ENCODE data around the gene RERG. TPM values are rescaled to one million over a fixed set of nuclear protein-coding genes. Genes with fewer than 3 reads are reported as not detected.
A peak's percentile ranks its signal among the peaks of the same experiment; 100 is the strongest.
"Not testable (repeated sequence)": the region's sequence is repeated elsewhere in the genome, so short reads cannot be mapped to it uniquely, and the experiment has no call there.

Gene RERG
- polyA plus RNA-seq, 1 donor = 34.5 TPM

DNA sequence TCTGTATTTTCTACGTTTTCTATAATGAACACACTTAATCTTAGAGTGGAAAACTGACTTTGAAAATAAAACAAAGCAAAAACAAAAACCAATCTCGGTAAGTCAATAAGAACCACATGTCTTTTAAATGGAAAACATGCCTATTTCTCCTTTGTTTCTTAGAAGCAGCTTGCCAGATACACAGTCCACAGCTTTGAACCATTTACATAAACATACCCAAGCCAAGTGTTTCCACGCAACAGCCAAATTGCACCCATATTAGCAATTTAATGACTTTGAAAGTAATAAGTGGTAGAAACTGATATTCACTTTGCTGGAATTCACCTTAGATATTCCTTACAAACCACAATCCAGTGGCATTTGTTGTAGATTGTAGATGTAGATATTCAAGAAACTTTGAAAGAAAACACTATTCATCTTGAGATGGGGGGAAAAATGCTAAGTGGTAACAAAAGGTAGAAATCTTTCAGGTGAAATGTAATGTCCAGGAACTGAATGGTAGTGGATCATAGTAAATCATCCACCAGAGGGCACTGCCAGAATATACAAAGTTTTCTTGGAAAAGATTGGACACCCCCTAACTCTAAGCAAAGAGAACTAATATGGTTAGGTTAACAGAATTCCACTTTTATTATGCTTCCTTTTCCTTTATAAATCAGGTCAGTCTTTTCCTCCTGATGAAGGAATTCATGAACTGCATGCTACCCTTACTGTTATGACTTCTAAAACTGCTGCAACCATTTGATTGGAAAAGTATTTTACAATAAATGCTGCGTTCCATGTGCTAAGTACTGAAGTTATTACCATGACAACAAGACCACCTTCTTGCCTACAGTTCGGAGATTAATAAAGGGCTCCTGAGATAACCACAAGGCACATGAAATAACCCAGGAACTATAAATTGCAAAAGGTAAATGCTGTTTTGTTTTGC lies 69.8 kb downstream of the RERG start:
- peak; percentile 50 for DNase-seq

DNA sequence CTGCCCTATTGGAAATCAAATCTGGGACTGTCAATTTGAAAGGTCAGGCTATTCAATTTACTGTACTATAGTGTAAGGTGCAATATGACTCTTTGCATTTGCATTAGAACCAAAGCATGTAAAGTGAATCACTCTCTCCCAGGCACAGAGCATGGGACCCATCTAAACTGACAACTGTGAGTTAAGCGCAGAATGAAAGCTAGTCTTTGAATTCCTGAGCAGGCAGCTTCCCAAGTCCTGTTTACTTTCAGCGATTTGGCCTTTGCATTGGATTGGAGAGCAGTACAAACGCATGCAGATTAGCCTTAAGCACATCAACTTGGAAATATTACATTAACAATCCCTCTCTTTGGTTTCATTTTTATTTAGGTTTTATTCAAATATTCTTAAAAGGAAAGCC lies 74.6 kb downstream of the RERG start:
- no peak for DNase-seq

DNA sequence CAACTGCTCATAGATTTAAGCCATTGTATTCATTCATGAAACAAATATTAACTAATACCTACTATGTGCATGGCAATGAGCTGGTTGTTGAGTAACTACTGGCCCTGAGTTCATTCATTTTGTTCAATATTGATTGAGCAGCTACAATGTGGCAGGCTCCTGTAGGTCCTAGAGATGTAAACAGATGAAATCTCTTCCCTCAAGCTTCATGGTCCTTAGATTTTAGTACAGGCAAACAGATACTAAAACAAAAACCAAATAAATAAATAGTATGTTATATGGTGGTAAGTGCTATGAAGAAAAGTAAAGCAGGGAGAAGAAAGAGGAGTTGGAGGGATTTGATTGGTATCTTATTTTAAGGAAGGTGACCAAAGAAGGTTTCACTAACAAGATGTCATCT lies 77.8 kb downstream of the RERG start:
- no peak for DNase-seq

- DNase-seq = no peak
These were observed 78.5 kb downstream of the RERG start for GRCh38 chr12:15142711-15143110.

- no peak for DNase-seq
These were observed 89.8 kb downstream of the RERG start for GRCh38 chr12:15131431-15131830.

GRCh38 chr12:15130541-15130940 lies 90.7 kb downstream of the RERG start:
- no peak for DNase-seq

GRCh38 chr12:15123401-15123800 lies 97.8 kb downstream of the RERG start:
- no peak for DNase-seq

DNA sequence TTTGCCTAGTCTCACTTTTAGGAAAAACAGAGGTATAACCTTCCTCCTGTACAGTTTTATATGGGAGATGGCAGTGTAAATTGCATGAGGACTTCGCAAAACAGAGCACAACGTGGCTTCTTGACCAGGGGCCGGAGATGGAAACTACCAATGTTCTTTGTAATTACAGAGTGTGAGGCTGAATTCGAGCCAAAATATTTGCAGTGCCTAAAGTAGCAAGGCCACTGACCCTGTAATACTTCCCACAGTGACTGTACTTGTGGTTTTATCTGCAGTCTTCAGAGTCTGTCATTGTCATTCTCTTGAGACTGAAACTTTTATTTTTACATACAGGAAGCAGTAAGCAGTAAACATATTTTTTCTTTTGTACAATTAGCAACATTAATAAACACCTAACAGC lies 98.9 kb downstream of the RERG start:
- DNase-seq = no peak

GRCh38 chr12:15118955-15119354 lies 102.3 kb downstream of the RERG start:
- no peak for DNase-seq

GRCh38 chr12:15116983-15117382 lies 104.2 kb downstream of the RERG start:
- DNase-seq = no peak

DNA sequence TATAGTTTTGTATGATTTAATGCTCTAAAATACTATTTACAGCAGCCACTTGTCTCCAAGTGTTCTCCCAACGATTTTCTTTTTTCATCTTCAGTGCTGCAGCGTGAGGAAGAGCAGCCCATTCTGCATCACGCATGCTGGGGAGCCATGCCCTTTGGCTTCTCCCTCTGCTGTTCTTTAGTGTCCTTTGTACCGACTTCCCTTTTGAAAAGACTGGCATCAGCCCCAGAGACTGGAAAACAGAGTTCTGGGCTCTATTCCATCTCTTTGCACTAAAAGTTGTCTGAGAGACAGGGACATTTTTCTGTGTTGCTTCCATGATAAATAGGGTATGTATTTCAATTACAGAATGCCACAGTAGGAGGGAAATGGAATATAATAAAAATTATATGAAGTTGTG lies 105.1 kb downstream of the RERG start:
- DNase-seq = no peak

DNA sequence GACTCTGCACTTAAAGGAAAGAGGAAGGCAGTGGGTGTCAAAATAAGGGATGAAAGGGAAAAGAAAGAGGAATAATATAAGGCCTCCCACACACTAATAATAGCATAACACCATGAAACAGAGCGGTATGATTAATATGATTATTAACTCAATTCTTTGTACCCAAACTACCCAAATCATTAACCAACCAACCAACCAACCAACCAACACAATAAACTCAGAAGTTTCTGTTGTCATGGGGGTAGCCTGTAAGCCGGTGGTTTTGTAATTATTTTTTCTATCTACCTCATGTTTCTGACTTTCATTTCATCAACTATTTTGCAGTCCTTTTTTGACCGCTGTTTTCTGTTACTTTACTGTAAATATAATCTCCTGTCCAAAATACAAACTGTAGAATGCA lies 105.8 kb downstream of the RERG start:
- no peak for DNase-seq

GRCh38 chr12:15114501-15114900 lies 106.7 kb downstream of the RERG start:
- no peak for DNase-seq

GRCh38 chr12:15092826-15093225 lies 128.4 kb downstream of the RERG start:
- no peak for DNase-seq

- DNase-seq = no peak
These were observed 130.8 kb downstream of the RERG start for GRCh38 chr12:15090441-15090840.

- DNase-seq = no peak
These were observed 133.1 kb downstream of the RERG start for GRCh38 chr12:15088105-15088504.

- not testable (repeated sequence) for DNase-seq
These were observed 143.5 kb downstream of the RERG start for GRCh38 chr12:15077751-15078150.

DNA sequence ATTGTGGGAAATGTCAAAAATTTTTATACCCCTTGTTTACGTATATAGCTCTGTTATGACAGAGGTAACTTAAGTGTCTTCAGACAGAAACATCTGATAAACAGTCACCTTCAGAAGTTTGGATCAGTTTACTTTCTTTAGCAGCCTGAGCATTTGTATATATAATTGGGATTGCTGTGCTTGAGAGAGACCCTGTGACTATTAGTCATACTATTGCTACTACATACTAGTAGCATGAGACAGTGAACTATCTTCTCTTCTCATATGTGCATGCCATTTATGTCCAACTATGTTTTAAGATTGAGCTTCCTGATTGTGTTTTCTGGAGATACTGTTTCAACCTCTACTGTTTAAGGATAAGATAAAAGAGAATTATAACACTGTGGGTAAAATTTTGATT lies 146.9 kb downstream of the RERG start:
- DNase-seq = no peak

- no peak for DNase-seq
These were observed 162.1 kb downstream of the RERG start for GRCh38 chr12:15059123-15059522.

Other genes starting within 250 kb of the RERG start
- gene PDE6H, start 248.4 kb downstream of the RERG start, polyA plus RNA-seq (ENCODE audit: insufficient read length) = not detected
- gene PTPRO, start 101.1 kb upstream of the RERG start, polyA plus RNA-seq (ENCODE audit: insufficient read length) = 257 TPM

Measured in left kidney (tissue), 2 donors.